GM18951 (cell line): ENCODE measurements around the gene APOC3.
"Not testable (repeated sequence)": the region's sequence is repeated elsewhere in the genome, so short reads cannot be mapped to it uniquely, and the experiment has no call there.

ENCODE experiments used
- POLR2A ChIP-seq: IDR thresholded peaks from 4 replicates; pipeline ENCODE4 v1.6.1; 2011; ENCODE audit warnings: mild to moderate bottlenecking; ENCODE audit not compliant: insufficient read length, insufficient read depth; ENCODE audit errors: extremely low read depth
- in situ Hi-C: fragments of 300-500 bp; cut with MboI; formaldehyde crosslinking; loops from one replicate; pipeline ENCODE4 v1.12.0; 2022; ENCODE audit warnings: low sequenced_read_pairs, mixed read lengths, inconsistent platforms; ENCODE audit not compliant: unreplicated experiment

Gene APOC3

GRCh38 chr11:116792869-116793771, 36.6 kb upstream of the APOC3 start:
- TF ChIP-seq POLR2A = no peak
- in situ Hi-C loops = no loop called here

GRCh38 chr11:116793772-116794097, 36.0 kb upstream of the APOC3 start:
- no peak for TF ChIP-seq POLR2A
- in situ Hi-C loops = no loop called here

GRCh38 chr11:116794851-116795250, 34.9 kb upstream of the APOC3 start:
- in situ Hi-C loops = no loop called here
- TF ChIP-seq POLR2A = no peak

- in situ Hi-C loops = no loop called here
- no peak for TF ChIP-seq POLR2A
Observed at GRCh38 chr11:116796548-116796947, 33.2 kb upstream of the APOC3 start.

GRCh38 chr11:116797816-116798215, 31.9 kb upstream of the APOC3 start:
- in situ Hi-C loops = no loop called here
- TF ChIP-seq POLR2A = no peak

GRCh38 chr11:116798368-116798767, 31.3 kb upstream of the APOC3 start:
- no peak for TF ChIP-seq POLR2A
- in situ Hi-C loops = no loop called here

- no peak for TF ChIP-seq POLR2A
- in situ Hi-C loops = no loop called here
Observed at GRCh38 chr11:116800610-116801009, 29.1 kb upstream of the APOC3 start.

GRCh38 chr11:116801662-116802061, 28.0 kb upstream of the APOC3 start:
- in situ Hi-C loops = not testable (repeated sequence)

- in situ Hi-C loops = no loop called here
- no peak for TF ChIP-seq POLR2A
Observed at GRCh38 chr11:116804001-116804400, 25.7 kb upstream of the APOC3 start.

GRCh38 chr11:116807601-116808261, 22.0 kb upstream of the APOC3 start:
- TF ChIP-seq POLR2A = no peak
- in situ Hi-C loops = no loop called here

GRCh38 chr11:116808262-116809175, 21.2 kb upstream of the APOC3 start:
- no peak for TF ChIP-seq POLR2A
- in situ Hi-C loops = no loop called here

- no peak for TF ChIP-seq POLR2A
- in situ Hi-C loops = no loop called here
Observed at GRCh38 chr11:116811194-116811593, 18.5 kb upstream of the APOC3 start.

GRCh38 chr11:116812109-116812508, 17.6 kb upstream of the APOC3 start:
- TF ChIP-seq POLR2A = no peak
- in situ Hi-C loops = no loop called here
